Measurements from ENCODE around the gene CHRNB4.

The CHRNB4 gene

GRCh38 chr15:78603467-78603866, 37.5 kb downstream of the CHRNB4 start:
- no peak for DNase-seq
- no peak for TF ChIP-seq POLR2A (IDR thresholded peaks at IDR 0.05; ENCODE audit: low read length)
- TF ChIP-seq GATA1 (IDR thresholded peaks at IDR 0.05; ENCODE audit: low read depth, low read length), result no peak

GRCh38 chr15:78599189-78599588, 41.8 kb downstream of the CHRNB4 start:
- DNase-seq, result peak in 1 of 2 experiments; percentile 16
- no peak for TF ChIP-seq GATA1 (IDR thresholded peaks at IDR 0.05; ENCODE audit: low read depth, low read length)
- no peak for TF ChIP-seq POLR2A (IDR thresholded peaks at IDR 0.05; ENCODE audit: low read length)

GRCh38 chr15:78598348-78598747, 42.7 kb downstream of the CHRNB4 start:
- TF ChIP-seq GATA1 (IDR thresholded peaks at IDR 0.05; ENCODE audit: low read depth, low read length) (no peak), POLR2A (IDR thresholded peaks at IDR 0.05; ENCODE audit: low read length) (no peak)

GRCh38 chr15:78597583-78597982, 43.4 kb downstream of the CHRNB4 start:
- DNase-seq, result no peak
- TF ChIP-seq POLR2A (IDR thresholded peaks at IDR 0.05; ENCODE audit: low read length) (no peak), GATA1 (IDR thresholded peaks at IDR 0.05; ENCODE audit: low read depth, low read length) (no peak)

More at GRCh38 chr15:78598348-78598747, 42.7 kb downstream of the CHRNB4 start:
- DNase-seq, result no peak

- DNase-seq, result no peak
These were observed 66.1 kb downstream of the CHRNB4 start for GRCh38 chr15:78574944-78575343.

More at GRCh38 chr15:78574944-78575343, 66.1 kb downstream of the CHRNB4 start:
- no peak for TF ChIP-seq POLR2A (IDR thresholded peaks at IDR 0.05; ENCODE audit: low read length)
- no peak for TF ChIP-seq GATA1 (IDR thresholded peaks at IDR 0.05; ENCODE audit: low read depth, low read length)

Data from erythroblast (primary cell).